SK-N-SH (cell line): ENCODE measurements around the gene C10orf120. TPM values are rescaled to one million over a fixed set of nuclear protein-coding genes. Genes with fewer than 3 reads are reported as not detected.

Source experiments
- CTCF ChIA-PET: fragments of 300-600, 350-600 bp; formaldehyde crosslinking; extraction: SDS; loops from one replicate; lab custom pipeline; 2021; lab: Yijun Ruan, JAX
- POLR2A ChIA-PET: fragments of 350-600 bp; sonication (Branson Sonifier 250); formaldehyde crosslinking; extraction: SDS; loops from one replicate; lab custom pipeline; 2020; ENCODE audit warnings: antibody characterized with exemption, inconsistent platforms; lab: Yijun Ruan, JAX
- DNase-seq: peaks from one replicate; pipeline ENCODE4 v3.0.0; 2012
- H2AFZ ChIP-seq: fragments of 200-600 bp; sonication (generic); 2 replicates; pipeline ENCODE4 v1.8.1; 2016; ENCODE audit warnings: antibody characterized with exemption, mild to moderate bottlenecking, low read depth
- H3F3A ChIP-seq: fragments of 200-600 bp; sonication (generic); replicated peaks from 2 replicates; pipeline ENCODE3; 2016; ENCODE audit warnings: antibody characterized with exemption, mild to moderate bottlenecking; ENCODE audit not compliant: insufficient read depth
- H3K27ac ChIP-seq, 2 experiments: fragments of 200-500 bp in 1 of 2; fragments of 200-600 bp in 1 of 2; sonication (Bioruptor generic) in 1 of 2; sonication (generic), shearing (Covaris generic) in 1 of 2; 2 replicates each; pipeline versions ENCODE4 v1.5.1 to v1.6.1; 2014 to 2016; ENCODE audit warnings: low read depth in 2 of 2, inconsistent platforms in 1 of 2, low read length in 1 of 2, mild to moderate bottlenecking in 1 of 2, mixed read lengths in 1 of 2
- H3K27me3 ChIP-seq: fragments of 200-600 bp; sonication (generic), shearing (Covaris generic); 2 replicates; pipeline ENCODE4 v1.6.1; 2016; ENCODE audit warnings: mixed run types; ENCODE audit not compliant: insufficient read depth
- H3K36me3 ChIP-seq, 2 experiments: fragments of 200-500 bp in 1 of 2; fragments of 200-600 bp in 1 of 2; sonication (Bioruptor generic) in 1 of 2; sonication (generic) in 1 of 2; replicated peaks in 1 of 2; 2 replicates each; pipeline versions ENCODE3 to v1.5.1; 2014 to 2016; ENCODE audit warnings: low read length in 1 of 2, mild to moderate bottlenecking in 1 of 2; ENCODE audit not compliant: insufficient read depth in 2 of 2, control insufficient read depth in 1 of 2
- H3K4me1 ChIP-seq, 2 experiments: fragments of 200-500 bp in 1 of 2; fragments of 200-600 bp in 1 of 2; sonication (Bioruptor generic) in 1 of 2; sonication (generic), shearing (Covaris generic) in 1 of 2; 2 replicates each; pipeline versions ENCODE4 v1.5.1 to v1.6.1; 2014 to 2016; ENCODE audit warnings: low read depth in 1 of 2, low read length in 1 of 2, mixed run types in 1 of 2; ENCODE audit not compliant: insufficient read depth in 2 of 2, control insufficient read depth in 1 of 2
- H3K4me2 ChIP-seq: fragments of 200-600 bp; sonication (generic), shearing (Covaris generic); 2 replicates; pipeline ENCODE4 v1.6.1; 2017; ENCODE audit warnings: mixed run types
- H3K4me3 ChIP-seq, 2 experiments: fragments of 200-500 bp in 1 of 2; fragments of 200-600 bp in 1 of 2; sonication (Bioruptor generic) in 1 of 2; sonication (generic), shearing (Covaris generic) in 1 of 2; 2 replicates each; pipeline versions ENCODE4 v1.5.1 to v1.8.1; 2014 to 2016; ENCODE audit warnings: low read depth in 2 of 2, inconsistent platforms in 1 of 2, low read length in 1 of 2, mild to moderate bottlenecking in 1 of 2, mixed read lengths in 1 of 2, moderate library complexity in 1 of 2
- H3K79me2 ChIP-seq: fragments of 200-600 bp; sonication (generic); 2 replicates; pipeline ENCODE4 v1.8.1; 2017; ENCODE audit warnings: mild to moderate bottlenecking; ENCODE audit not compliant: insufficient read depth
- H3K9ac ChIP-seq: fragments of 200-600 bp; sonication (generic); 2 replicates; pipeline ENCODE4 v1.6.1; 2017; ENCODE audit warnings: mixed run types
- H3K9me2 ChIP-seq: fragments of 200-600 bp; sonication (generic); 2 replicates; pipeline ENCODE4 v1.6.1; 2017; ENCODE audit warnings: mixed run types
- H3K9me3 ChIP-seq: fragments of 200-600 bp; sonication (generic); 2 replicates; pipeline ENCODE4 v1.6.1; 2017; ENCODE audit warnings: mixed run types, mild to moderate bottlenecking, moderate library complexity
- H4K20me1 ChIP-seq: fragments of 200-600 bp; sonication (generic); 2 replicates; pipeline ENCODE4 v1.6.1; 2017; ENCODE audit warnings: mild to moderate bottlenecking, mixed run types; ENCODE audit not compliant: insufficient read depth
- CHD2 ChIP-seq: fragments of 150-350 bp; IDR thresholded peaks from 2 replicates; pipeline ENCODE4 v1.6.1; 2018; ENCODE audit warnings: low read length; ENCODE audit not compliant: partially characterized antibody
- ELF1 ChIP-seq: IDR thresholded peaks from 2 replicates; pipeline ENCODE4 v1.4.0; 2012
- FOXJ3 ChIP-seq: sonication (generic); formaldehyde crosslinking; IDR thresholded peaks from 2 replicates; pipeline ENCODE4 v1.5.1; 2020; ENCODE audit warnings: mild to moderate bottlenecking, missing genetic modification reagents
- FOXM1 ChIP-seq: IDR thresholded peaks from 2 replicates; pipeline ENCODE4 v1.4.0; 2012; ENCODE audit warnings: low read depth, mild to moderate bottlenecking
- IRF3 ChIP-seq: fragments of 150-350 bp; IDR thresholded peaks from 2 replicates; pipeline ENCODE4 v1.6.1; 2016; ENCODE audit warnings: mild to moderate bottlenecking, low read depth, low read length
- MAX ChIP-seq: IDR thresholded peaks from 2 replicates; pipeline ENCODE4 v1.4.0; 2012; ENCODE audit warnings: low read depth
- MEF2A ChIP-seq: IDR thresholded peaks from 2 replicates; pipeline ENCODE4 v1.4.0; 2012; ENCODE audit warnings: low read depth, borderline replicate concordance
- NFIC ChIP-seq: IDR thresholded peaks from 2 replicates; pipeline ENCODE4 v1.4.0; 2012; ENCODE audit warnings: borderline replicate concordance
- RAD21 ChIP-seq: IDR thresholded peaks from 2 replicates; pipeline ENCODE4 v1.6.1; 2012; ENCODE audit warnings: mild to moderate bottlenecking, low read length
- RCOR1 ChIP-seq: fragments of 150-350 bp; IDR thresholded peaks from 2 replicates; pipeline ENCODE4 v1.6.1; 2017; ENCODE audit warnings: antibody characterized with exemption, low read length
- REST ChIP-seq: IDR thresholded peaks from 2 replicates; pipeline ENCODE4 v1.6.1; 2012; ENCODE audit warnings: mild to moderate bottlenecking, low read depth, low read length, moderate library complexity
- RXRA ChIP-seq: IDR thresholded peaks from 2 replicates; pipeline ENCODE4 v1.4.0; 2012; ENCODE audit warnings: low read depth, mild to moderate bottlenecking, borderline replicate concordance
- SMC3 ChIP-seq: IDR thresholded peaks from 2 replicates; pipeline ENCODE4 v1.6.1; 2012; ENCODE audit warnings: low read depth, low read length, improper control_type of control experiment
- TCF12 ChIP-seq: IDR thresholded peaks from 2 replicates; pipeline ENCODE4 v1.4.0; 2012
- YY1 ChIP-seq: IDR thresholded peaks from 2 replicates; pipeline ENCODE4 v1.4.0; 2012; ENCODE audit warnings: low read depth, mild to moderate bottlenecking
- WGBS: methylation state at CpG from one replicate; pipeline ENCODE4 v1.1.6; 2017; ENCODE audit warnings: low lambda C conversion rate; 5-methylcytosine and 5-hydroxymethylcytosine counted together
- polyA plus RNA-seq, 3 experiments: library from polyadenylated mRNA; depleted of rRNA; stranded (reverse); fragments of >200 nt; gene quantifications; 2 replicates each; pipeline ENCODE4 v1.2.3, GENCODE V29; 2012

C10orf120 gene
- polyA plus RNA-seq, 1 of the 3 experiments (the other 2 are of a cell fraction) = not detected

- no peak for TF ChIP-seq REST
- no peak for TF ChIP-seq RCOR1
Measured at GRCh38 chr10:122730238-122730637, 30.6 kb upstream of the C10orf120 start (continued).

- Histone ChIP-seq H3K27me3 (peaks cover 12% of the 10 kb centered on the region; the same call in 1 of the 2 replicates), H2AFZ (no peak overlapping the region), H4K20me1 (no peaks in the 10 kb centered on the region), H3K4me2 (no peak overlapping the region), H3K9me2 (no peaks in the 10 kb centered on the region), H3K27ac (no peak overlapping the region), H3K36me3 (no peaks in the 10 kb centered on the region), H3K9me3 (no peaks in the 10 kb centered on the region), H3K9ac (no peak overlapping the region), H3K4me1 (no peaks in the 10 kb centered on the region), H3K4me3 (no peak overlapping the region), H3K79me2 (no peaks in the 10 kb centered on the region), H3F3A (no peaks in the 10 kb centered on the region)
- no peak for DNase-seq
- no peak for TF ChIP-seq RAD21
- TF ChIP-seq ELF1 = no peak
- TF ChIP-seq CHD2 = no peak
- TF ChIP-seq SMC3 = no peak
- no peak for TF ChIP-seq RXRA
- no peak for TF ChIP-seq YY1
- TF ChIP-seq MAX = no peak
- no peak for TF ChIP-seq MEF2A
- no peak for TF ChIP-seq FOXM1
- TF ChIP-seq TCF12 = no peak
- no peak for TF ChIP-seq FOXJ3 (CRISPR knock-in tag)
- no peak for TF ChIP-seq IRF3
- TF ChIP-seq NFIC = no peak
- CTCF ChIA-PET = no interaction called here
- POLR2A ChIA-PET = no interaction called here
- WGBS = 16% methylated on average over 9 of the region's 9 CpGs
Measured at GRCh38 chr10:122729126-122729525, 29.5 kb upstream of the C10orf120 start.
